ENCODE results near the gene MUTYH. TPM values are rescaled to one million over a fixed set of nuclear protein-coding genes. Genes with fewer than 3 reads are reported as not detected.

The MUTYH gene
- total and polyA plus RNA-seq, 9 of the 15 experiments (the other 6 are each of a cell fraction or from before 2014, with no cell fraction given) = 3.4 to 53.5 (median 29.0) TPM

DNA sequence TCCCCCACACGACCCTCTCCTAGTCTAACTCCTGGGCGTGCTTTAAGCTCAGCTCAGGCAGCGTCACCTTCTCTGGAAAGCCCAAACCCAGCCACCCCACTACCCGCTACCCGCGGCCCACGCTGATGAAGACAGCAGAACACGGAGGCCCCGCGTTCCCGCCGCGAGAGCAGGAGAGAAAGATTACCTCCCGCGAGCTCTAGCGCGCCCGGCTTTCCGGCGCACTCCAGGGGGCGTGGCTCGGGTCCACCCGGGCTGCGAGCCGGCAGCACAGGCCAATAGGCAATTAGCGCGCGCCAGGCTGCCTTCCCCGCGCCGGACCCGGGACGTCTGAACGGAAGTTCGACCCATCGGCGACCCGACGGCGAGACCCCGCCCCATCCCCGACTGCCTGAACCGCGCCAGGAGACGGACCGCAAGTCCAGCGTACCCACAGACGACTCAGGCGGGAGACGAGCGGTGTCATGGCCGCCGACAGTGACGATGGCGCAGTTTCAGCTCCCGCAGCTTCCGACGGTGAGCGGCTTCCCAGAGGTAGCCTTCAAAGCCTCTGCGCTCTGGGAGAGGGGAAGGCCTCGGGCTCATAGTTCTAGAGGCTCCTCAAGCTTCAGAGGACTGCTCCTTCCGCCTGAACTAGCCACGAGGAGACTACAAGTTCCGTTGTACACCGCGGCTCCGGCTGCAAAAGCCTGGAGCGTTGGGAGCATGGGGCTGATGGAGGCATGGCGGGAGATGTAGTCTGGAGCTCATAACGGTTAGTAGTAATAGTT lies at the start of gene MUTYH, which contains the start of gene TOE1 (continued):
- TF ChIP-seq, protein P1, sequence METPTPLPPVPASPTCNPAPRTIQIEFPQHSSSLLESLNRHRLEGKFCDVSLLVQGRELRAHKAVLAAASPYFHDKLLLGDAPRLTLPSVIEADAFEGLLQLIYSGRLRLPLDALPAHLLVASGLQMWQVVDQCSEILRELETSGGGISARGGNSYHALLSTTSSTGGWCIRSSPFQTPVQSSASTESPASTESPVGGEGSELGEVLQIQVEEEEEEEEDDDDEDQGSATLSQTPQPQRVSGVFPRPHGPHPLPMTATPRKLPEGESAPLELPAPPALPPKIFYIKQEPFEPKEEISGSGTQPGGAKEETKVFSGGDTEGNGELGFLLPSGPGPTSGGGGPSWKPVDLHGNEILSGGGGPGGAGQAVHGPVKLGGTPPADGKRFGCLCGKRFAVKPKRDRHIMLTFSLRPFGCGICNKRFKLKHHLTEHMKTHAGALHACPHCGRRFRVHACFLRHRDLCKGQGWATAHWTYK (CRISPR knock-in tag; IDR thresholded peaks at IDR 0.05) = peak; percentile 40; the same call in 1 of the 2 replicates
- TF ChIP-seq MAZ (CRISPR knock-in tag; conservative IDR thresholded peaks at IDR 0.05 in 1 of 2, IDR thresholded peaks at IDR 0.05 in 1 of 2) (peak; percentile 61 to 86; a peak in 2 of 4 replicates), CBFB (CRISPR knock-in tag; IDR thresholded peaks at IDR 0.05) (peak; percentile 49; the same call in 1 of the 2 replicates), LARP7 (IDR thresholded peaks at IDR 0.05) (no peak), HIVEP1 (CRISPR knock-in tag; IDR thresholded peaks at IDR 0.05) (no peak), KLF16 (IDR thresholded peaks at IDR 0.05) (no peak), ZEB2 (IDR thresholded peaks at IDR 0.05) (peak; percentile 41; the same call in 1 of the 2 replicates), BRF1 (IDR thresholded peaks at IDR 0.05; ENCODE audit: borderline replicate concordance, extremely low read depth, insufficient read length) (no peak), SIN3A (IDR thresholded peaks at IDR 0.05; ENCODE audit: borderline replicate concordance in 2 of 2, control insufficient read depth in 1 of 2, low read depth in 2 of 2, low read length in 2 of 2) (peak; percentile 13 to 71; a peak in 1 of 4 replicates), NFYB (IDR thresholded peaks at IDR 0.05; ENCODE audit: extremely low read depth, insufficient read length) (peak; percentile 57), SIN3B (IDR thresholded peaks at IDR 0.05; ENCODE audit: low read depth) (peak; percentile 74; the same call in 1 of the 2 replicates), ZNF717 (CRISPR knock-in tag; IDR thresholded peaks at IDR 0.05) (no peak), TEAD2 (tag; IDR thresholded peaks at IDR 0.05) (no peak), MTA1 (IDR thresholded peaks at IDR 0.05; ENCODE audit: borderline replicate concordance) (peak; percentile 77; the same call in 1 of the 2 replicates), FOSL1 (tag; conservative IDR thresholded peaks at IDR 0.05) (peak; percentile 53)
- TF ChIP-seq, protein P2, sequence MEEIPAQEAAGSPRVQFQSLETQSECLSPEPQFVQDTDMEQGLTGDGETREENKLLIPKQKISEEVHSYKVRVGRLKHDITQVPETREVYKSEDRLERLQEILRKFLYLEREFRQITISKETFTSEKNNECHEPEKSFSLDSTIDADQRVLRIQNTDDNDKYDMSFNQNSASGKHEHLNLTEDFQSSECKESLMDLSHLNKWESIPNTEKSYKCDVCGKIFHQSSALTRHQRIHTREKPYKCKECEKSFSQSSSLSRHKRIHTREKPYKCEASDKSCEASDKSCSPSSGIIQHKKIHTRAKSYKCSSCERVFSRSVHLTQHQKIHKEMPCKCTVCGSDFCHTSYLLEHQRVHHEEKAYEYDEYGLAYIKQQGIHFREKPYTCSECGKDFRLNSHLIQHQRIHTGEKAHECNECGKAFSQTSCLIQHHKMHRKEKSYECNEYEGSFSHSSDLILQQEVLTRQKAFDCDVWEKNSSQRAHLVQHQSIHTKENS (CRISPR knock-in tag; IDR thresholded peaks at IDR 0.05) = no peak
- TF ChIP-seq, protein P3, sequence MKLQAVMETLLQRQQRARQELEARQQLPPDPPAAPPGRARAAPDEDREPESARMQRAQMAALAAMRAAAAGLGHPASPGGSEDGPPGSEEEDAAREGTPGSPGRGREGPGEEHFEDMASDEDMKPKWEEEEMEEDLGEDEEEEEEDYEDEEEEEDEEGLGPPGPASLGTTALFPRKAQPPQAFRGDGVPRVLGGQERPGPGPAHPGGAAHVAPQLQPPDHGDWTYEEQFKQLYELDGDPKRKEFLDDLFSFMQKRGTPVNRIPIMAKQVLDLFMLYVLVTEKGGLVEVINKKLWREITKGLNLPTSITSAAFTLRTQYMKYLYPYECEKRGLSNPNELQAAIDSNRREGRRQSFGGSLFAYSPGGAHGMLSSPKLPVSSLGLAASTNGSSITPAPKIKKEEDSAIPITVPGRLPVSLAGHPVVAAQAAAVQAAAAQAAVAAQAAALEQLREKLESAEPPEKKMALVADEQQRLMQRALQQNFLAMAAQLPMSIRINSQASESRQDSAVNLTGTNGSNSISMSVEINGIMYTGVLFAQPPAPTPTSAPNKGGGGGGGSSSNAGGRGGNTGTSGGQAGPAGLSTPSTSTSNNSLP (IDR thresholded peaks at IDR 0.05; ENCODE audit: borderline replicate concordance, low read depth, low read length) = 0 out of 2 replicates have a peak, but pooled peaks have one; percentile 9
- TF ChIP-seq, protein P4, sequence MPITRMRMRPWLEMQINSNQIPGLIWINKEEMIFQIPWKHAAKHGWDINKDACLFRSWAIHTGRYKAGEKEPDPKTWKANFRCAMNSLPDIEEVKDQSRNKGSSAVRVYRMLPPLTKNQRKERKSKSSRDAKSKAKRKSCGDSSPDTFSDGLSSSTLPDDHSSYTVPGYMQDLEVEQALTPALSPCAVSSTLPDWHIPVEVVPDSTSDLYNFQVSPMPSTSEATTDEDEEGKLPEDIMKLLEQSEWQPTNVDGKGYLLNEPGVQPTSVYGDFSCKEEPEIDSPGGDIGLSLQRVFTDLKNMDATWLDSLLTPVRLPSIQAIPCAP (CRISPR knock-in tag; IDR thresholded peaks at IDR 0.05; ENCODE audit: borderline replicate concordance) = peak; percentile 38; the same call in 1 of the 2 replicates
- TF ChIP-seq, protein P5, sequence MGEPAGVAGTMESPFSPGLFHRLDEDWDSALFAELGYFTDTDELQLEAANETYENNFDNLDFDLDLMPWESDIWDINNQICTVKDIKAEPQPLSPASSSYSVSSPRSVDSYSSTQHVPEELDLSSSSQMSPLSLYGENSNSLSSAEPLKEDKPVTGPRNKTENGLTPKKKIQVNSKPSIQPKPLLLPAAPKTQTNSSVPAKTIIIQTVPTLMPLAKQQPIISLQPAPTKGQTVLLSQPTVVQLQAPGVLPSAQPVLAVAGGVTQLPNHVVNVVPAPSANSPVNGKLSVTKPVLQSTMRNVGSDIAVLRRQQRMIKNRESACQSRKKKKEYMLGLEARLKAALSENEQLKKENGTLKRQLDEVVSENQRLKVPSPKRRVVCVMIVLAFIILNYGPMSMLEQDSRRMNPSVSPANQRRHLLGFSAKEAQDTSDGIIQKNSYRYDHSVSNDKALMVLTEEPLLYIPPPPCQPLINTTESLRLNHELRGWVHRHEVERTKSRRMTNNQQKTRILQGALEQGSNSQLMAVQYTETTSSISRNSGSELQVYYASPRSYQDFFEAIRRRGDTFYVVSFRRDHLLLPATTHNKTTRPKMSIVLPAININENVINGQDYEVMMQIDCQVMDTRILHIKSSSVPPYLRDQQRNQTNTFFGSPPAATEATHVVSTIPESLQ (CRISPR knock-in tag; IDR thresholded peaks at IDR 0.05) = no peak

All from K562 (cell line).